CD4-positive, CD25-positive, alpha-beta regulatory T cell (primary cell): ENCODE measurements around the gene NPB. TPM values are rescaled to one million over a fixed set of nuclear protein-coding genes. Genes with fewer than 3 reads are reported as not detected.
A peak's percentile ranks its signal among the peaks of the same experiment; 100 is the strongest.

Source experiments
- ATAC-seq, 2 donors: fragments of 150-1000 bp; cut with Tn5 transposase; one replicate each; pipeline ENCODE4 v1.10.0; 2021; ENCODE audit warnings: low read depth in 2 of 2, moderate number of reproducible peaks in 2 of 2, moderate library complexity in 1 of 2
- DNase-seq, 3 donors: peaks; one replicate each; pipeline versions ENCODE4 v3.0.0 to v3.0.0-alpha.2; 2012 to 2022; ENCODE audit warnings: mixed read lengths in 1 of 3
- H3K27ac ChIP-seq: one replicate; pipeline ENCODE4 v1.7.0; 2013; ENCODE audit warnings: mild to moderate bottlenecking, low read length; ENCODE audit not compliant: insufficient read depth, poor library complexity, severe bottlenecking
- H3K27me3 ChIP-seq: one replicate; pipeline ENCODE4 v1.7.0; 2013; ENCODE audit warnings: low read length; ENCODE audit not compliant: control insufficient read depth, insufficient read depth
- H3K36me3 ChIP-seq: one replicate; pipeline ENCODE4 v1.7.0; 2013; ENCODE audit warnings: mild to moderate bottlenecking, low read length, moderate library complexity; ENCODE audit not compliant: control insufficient read depth, insufficient read depth
- H3K4me1 ChIP-seq: 2 replicates; pipeline ENCODE4 v1.7.0; 2013; ENCODE audit warnings: mild to moderate bottlenecking, low read length; ENCODE audit not compliant: insufficient read depth, control insufficient read depth, poor library complexity, severe bottlenecking
- H3K4me3 ChIP-seq: one replicate; pipeline ENCODE4 v1.7.0; 2013; ENCODE audit warnings: low read depth, mild to moderate bottlenecking, low read length, moderate library complexity
- H3K9me3 ChIP-seq, 2 experiments: 1 replicate in 1 of 2; 2 replicates in 1 of 2; pipeline ENCODE4 v1.7.0; 2013; ENCODE audit warnings: low read length in 2 of 2, mild to moderate bottlenecking in 1 of 2, moderate library complexity in 1 of 2; ENCODE audit not compliant: control insufficient read depth in 2 of 2
- H3K27ac Mint-ChIP-seq, 3 donors: one replicate each; pipeline ENCODE4 v1.8.0; 2020 to 2022; ENCODE audit warnings: mild to moderate bottlenecking in 3 of 3, mixed read lengths in 3 of 3, moderate library complexity in 2 of 3
- H3K27me3 Mint-ChIP-seq: one replicate; pipeline ENCODE4 v1.8.0; 2022; ENCODE audit warnings: mild to moderate bottlenecking, mixed read lengths
- H3K36me3 Mint-ChIP-seq: one replicate; pipeline ENCODE4 v1.8.0; 2020; ENCODE audit warnings: mixed read lengths
- H3K4me1 Mint-ChIP-seq, 4 donors: one replicate each; pipeline ENCODE4 v1.8.0; 2020 to 2022; ENCODE audit warnings: mixed read lengths in 4 of 4, mild to moderate bottlenecking in 1 of 4
- H3K4me3 Mint-ChIP-seq, 4 donors: one replicate each; pipeline ENCODE4 v1.8.0; 2020 to 2022; ENCODE audit warnings: mild to moderate bottlenecking in 4 of 4, mixed read lengths in 4 of 4, moderate library complexity in 3 of 4
- H3K9me3 Mint-ChIP-seq, 7 donors: one replicate each; pipeline ENCODE4 v1.8.0; 2020 to 2022; ENCODE audit warnings: mixed read lengths in 7 of 7, mild to moderate bottlenecking in 3 of 7, moderate library complexity in 2 of 7
- polyA plus RNA-seq, 4 donors: library from polyadenylated mRNA; unstranded; fragments of 300-500 nt; fragmentation: Illumina TruSeq; gene quantifications; one replicate each; pipeline ENCODE4 v1.2.3, GENCODE V29; 2021
- total RNA-seq: library from RNA; stranded (reverse); gene quantifications from one replicate; pipeline ENCODE4 v1.2.3, GENCODE V29; 2022

NPB gene
- total and polyA plus RNA-seq, 5 donors from 2014 or later: 0.10 TPM; not detected in 4

DNA sequence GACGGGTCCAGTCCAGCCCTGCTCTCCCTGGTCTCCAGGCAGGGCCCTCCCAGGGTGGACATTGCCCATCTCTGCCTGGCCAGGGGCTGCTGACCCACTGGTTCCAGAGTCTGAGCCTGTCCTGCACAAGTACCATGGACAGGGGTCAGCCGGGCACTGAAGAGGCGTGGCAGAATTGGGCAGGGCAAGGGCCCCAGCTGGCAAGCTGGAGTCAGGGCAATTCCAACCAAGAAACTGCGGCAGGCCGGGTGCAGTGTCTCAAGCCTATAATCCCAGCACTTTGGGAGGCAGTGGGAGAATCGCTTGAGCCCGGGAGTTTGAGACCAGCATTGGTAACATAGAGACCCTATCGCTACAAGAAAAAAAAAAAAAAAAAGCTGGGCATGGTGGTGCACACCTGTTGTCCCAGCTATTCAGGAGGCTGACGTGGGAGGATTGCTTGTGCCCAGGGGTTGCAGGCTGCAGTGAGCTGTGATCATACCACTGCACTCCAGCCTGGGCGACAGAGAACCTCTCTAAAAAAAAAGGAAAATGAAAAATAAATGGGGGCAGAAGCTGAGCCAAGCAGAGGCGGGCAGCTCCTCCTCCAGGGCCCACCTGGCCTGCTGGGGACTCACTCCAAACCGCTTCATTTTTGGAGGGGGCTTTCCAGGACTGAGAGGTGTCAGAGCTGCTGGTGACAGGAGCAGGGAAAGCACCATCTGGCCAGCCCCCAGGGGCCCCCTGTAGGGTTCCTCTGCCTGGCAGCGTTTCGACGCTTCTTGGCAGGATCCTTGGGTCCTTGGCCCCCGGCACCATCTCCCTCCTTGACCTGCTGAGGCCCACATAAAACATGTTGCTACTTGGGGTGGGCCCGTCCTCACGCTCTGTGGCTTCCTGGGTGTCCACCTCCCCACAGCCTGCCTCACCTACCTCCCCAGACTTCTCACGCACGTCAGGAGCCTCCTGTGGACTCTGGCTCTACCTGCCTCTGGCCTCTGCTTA is 28.4 kb downstream of the NPB start:
- no peak for DNase-seq
- Histone ChIP-seq H3K27me3 (no peaks in the 10 kb centered on the region), H3K36me3 (no peaks in the 10 kb centered on the region), H3K4me3 (no peak overlapping the region), H3K9me3 (no peaks in the 10 kb centered on the region), H3K4me1 (peaks cover 27% of the 10 kb centered on the region), H3K27ac (no peak overlapping the region)
- peak overlapping the region in 2 of 4 donors; percentile 78 to 90 for H3K4me3 Mint-ChIP-seq
- H3K27me3 Mint-ChIP-seq: peaks cover 12% of the 10 kb centered on the region
- ATAC-seq: no peak
- peaks cover 0 to 1% (median 0%) of the 10 kb centered on the region in 7 donors for H3K9me3 Mint-ChIP-seq
- peaks cover 0 to 15% (median 7%) of the 10 kb centered on the region in 4 donors for H3K4me1 Mint-ChIP-seq
- no peaks in the 10 kb centered on the region for H3K36me3 Mint-ChIP-seq
- no peak overlapping the region for H3K27ac Mint-ChIP-seq

DNA sequence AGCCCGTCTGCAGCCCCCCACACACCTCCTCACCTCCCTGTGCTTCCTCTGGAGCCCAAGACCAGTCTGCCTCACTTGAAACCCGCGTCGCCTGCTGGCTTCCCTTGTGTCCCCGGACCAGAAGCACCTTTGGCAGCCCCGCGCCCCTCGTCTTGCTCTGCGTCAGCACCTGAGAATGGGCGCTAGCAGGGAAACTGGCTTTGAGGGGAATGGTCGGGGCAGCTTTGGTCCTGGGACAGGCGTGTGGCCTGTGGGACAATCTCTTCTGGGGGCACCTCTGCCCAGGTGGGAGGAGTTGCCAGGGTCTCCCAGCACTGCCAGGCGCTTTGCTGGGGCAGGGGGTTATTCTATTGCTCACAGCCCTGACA is 29.1 kb downstream of the NPB start:
- Mint-ChIP-seq H3K36me3 (no peaks in the 10 kb centered on the region), H3K27ac (no peak overlapping the region), H3K9me3 (peaks cover 0 to 1% (median 0%) of the 10 kb centered on the region in 7 donors), H3K4me3 (peak overlapping the region in 2 of 4 donors; percentile 78 to 90), H3K27me3 (peaks cover 12% of the 10 kb centered on the region), H3K4me1 (peaks cover 0 to 13% (median 4%) of the 10 kb centered on the region in 4 donors)
- H3K4me1 ChIP-seq: peaks cover 22% of the 10 kb centered on the region
- ATAC-seq (no peak), DNase-seq (no peak)
- no peaks in the 10 kb centered on the region for H3K27me3 ChIP-seq
- no peak overlapping the region for H3K4me3 ChIP-seq
- no peak overlapping the region for H3K27ac ChIP-seq
- H3K36me3 ChIP-seq: no peaks in the 10 kb centered on the region
- no peaks in the 10 kb centered on the region for H3K9me3 ChIP-seq

DNA sequence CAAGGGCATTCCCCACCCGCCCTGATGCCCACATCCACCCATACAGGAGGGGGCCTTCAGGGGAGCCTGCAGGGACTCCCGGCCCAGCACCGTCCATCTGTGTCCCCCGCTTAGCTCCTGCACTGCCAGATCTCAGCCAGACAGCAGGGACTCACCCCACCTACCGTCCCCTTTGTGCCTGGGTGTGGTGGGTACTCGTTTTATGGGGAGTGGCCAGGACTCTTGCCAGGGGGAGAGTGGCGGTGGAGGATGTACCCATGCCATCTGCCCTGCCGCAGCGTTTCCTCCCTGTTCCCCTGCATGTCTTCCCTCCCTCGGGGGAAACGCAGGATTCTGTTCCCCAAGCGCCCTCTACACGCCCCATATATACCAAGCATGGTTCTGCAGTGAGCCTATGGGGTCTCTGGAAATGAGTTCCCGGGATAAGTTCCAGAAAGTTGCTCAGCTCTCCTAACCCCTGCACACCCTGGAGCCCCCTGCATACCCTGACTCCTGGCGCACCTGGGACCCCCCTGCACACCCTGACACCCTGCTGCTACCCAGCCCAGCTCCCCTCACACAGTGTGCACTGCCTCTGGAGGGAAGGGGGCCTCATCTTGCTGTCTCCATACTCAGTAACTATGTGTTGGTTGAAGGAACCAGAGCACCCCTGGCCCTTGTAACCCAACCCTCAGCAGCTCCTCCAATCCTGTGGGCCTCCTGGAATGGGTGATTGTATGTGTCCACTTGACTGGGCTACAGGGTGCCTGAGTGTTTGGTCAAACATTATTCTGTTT is 29.7 kb downstream of the NPB start:
- no peak for DNase-seq
- Histone ChIP-seq H3K36me3 (no peaks in the 10 kb centered on the region), H3K4me1 (peaks cover 19% of the 10 kb centered on the region), H3K9me3 (no peaks in the 10 kb centered on the region), H3K27ac (no peak overlapping the region), H3K4me3 (no peak overlapping the region), H3K27me3 (no peaks in the 10 kb centered on the region)
- Mint-ChIP-seq H3K4me3 (peak overlapping the region in 2 of 4 donors; percentile 51 to 78), H3K27ac (no peak overlapping the region), H3K9me3 (peaks cover 0 to 1% (median 0%) of the 10 kb centered on the region in 7 donors), H3K27me3 (peaks cover 12% of the 10 kb centered on the region), H3K4me1 (peaks cover 0 to 13% (median 0%) of the 10 kb centered on the region in 4 donors), H3K36me3 (no peaks in the 10 kb centered on the region)
- no peak for ATAC-seq

DNA sequence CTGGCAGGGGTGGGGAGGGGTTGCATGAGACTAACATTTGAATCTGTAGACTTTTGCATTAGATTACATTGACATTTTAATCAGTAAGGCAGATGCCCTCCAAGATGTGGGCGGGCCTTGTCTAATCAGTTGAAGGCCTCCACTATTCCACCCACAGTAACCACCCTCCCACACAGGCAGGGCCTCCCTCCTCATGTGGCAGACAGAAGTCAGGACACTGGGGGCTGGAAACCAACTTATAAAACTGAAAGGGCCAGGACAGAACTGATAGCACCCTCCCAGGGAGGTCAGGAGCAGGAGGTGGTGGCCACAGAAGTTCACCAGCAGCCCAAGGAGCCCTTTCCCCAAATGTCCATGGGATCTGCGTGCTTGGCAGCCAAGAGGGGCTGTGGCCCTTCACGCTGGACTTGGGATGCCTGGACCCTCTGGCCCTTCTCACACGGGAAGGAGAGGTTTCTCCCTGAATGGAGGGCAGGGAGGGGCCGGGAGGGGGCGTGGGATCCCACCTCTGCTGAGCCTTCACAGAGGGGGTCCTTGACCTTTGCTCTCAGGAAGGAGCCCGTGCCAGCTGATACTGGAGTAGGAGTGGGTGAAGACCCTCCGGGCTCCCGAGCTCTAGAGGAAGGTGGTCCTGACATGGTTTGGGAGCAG is 30.4 kb downstream of the NPB start:
- H3K36me3 Mint-ChIP-seq: no peaks in the 10 kb centered on the region
- H3K27me3 Mint-ChIP-seq: peaks cover 12% of the 10 kb centered on the region
- Histone ChIP-seq H3K36me3 (no peaks in the 10 kb centered on the region), H3K4me3 (no peak overlapping the region), H3K27ac (no peak overlapping the region), H3K27me3 (no peaks in the 10 kb centered on the region), H3K9me3 (no peaks in the 10 kb centered on the region), H3K4me1 (peaks cover 22% of the 10 kb centered on the region)
- no peak for DNase-seq
- ATAC-seq: no peak
- H3K4me3 Mint-ChIP-seq: no peak overlapping the region
- no peak overlapping the region for H3K27ac Mint-ChIP-seq
- H3K4me1 Mint-ChIP-seq: peaks cover 0 to 14% (median 0%) of the 10 kb centered on the region in 4 donors
- H3K9me3 Mint-ChIP-seq: peaks cover 0 to 1% (median 0%) of the 10 kb centered on the region in 7 donors

DNA sequence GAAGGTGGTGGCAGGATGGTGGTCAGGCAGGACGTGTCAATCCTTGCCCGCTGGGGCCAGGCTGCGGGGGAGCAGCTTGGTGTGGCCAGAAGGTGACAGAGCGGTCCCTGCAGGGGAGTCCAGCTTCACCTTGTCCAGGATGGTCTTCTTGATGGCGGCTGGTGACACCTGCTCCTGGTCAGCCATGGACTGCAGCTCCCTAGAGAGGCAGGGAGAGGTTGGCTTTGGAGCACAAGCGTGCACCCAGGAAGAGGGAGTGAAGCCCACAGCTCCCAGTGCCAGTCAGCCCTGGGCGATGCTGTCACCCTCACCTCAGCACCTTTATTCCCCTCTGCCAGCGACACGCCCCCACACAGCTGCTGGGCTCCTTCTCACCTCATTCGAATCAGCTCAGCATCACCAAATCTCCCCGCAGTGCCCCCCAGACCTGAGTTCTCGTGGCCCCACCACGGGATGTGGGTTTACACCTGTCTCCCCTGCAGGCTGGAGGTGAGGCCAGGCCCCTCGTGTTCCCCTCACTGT is 31.2 kb downstream of the NPB start:
- no peak overlapping the region for H3K27ac ChIP-seq
- H3K4me1 Mint-ChIP-seq: peaks cover 0 to 21% (median 0%) of the 10 kb centered on the region in 4 donors
- no peak overlapping the region for H3K4me3 Mint-ChIP-seq
- H3K27me3 ChIP-seq: no peaks in the 10 kb centered on the region
- no peaks in the 10 kb centered on the region for H3K36me3 ChIP-seq
- peaks cover 18% of the 10 kb centered on the region for H3K4me1 ChIP-seq
- H3K4me3 ChIP-seq: no peak overlapping the region
- no peaks in the 10 kb centered on the region for H3K36me3 Mint-ChIP-seq
- DNase-seq: no peak
- peaks cover 12% of the 10 kb centered on the region for H3K27me3 Mint-ChIP-seq
- no peak for ATAC-seq
- H3K9me3 Mint-ChIP-seq: peaks cover 0 to 1% (median 0%) of the 10 kb centered on the region in 7 donors
- H3K27ac Mint-ChIP-seq: peak overlapping the region in 1 of 3 donors; percentile 43
- no peaks in the 10 kb centered on the region for H3K9me3 ChIP-seq

DNA sequence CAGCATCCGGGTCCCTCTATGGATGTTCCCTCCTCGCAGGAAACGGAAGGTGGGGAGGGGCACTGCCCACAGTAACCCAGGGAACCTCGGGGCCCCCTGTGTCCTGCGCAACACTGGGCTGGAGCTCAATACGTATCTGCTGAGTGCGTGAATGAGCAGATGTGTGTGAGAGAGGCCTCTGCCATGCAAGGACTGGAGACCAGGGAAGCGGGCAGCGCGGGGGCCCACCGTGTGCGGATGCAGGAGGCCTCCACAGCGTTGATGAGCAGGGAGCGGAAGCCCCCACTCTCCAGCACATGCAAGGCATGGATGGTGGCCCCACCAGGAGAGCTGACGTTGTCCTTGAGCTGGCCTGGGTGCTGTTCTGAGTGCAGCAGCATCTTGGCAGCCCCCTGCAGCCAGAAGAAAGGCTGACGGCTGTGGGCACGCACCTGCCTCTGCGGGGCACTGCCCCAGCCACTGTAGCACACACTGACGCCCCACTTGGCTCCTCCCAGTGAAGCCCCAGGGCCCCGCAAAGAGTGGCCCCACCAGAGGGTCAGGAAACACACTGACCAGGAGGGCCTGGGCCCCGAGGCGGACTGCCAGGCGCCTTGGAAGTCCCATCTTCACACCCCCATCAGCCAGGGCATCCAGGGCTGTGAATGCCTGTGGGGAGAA is 32.2 kb downstream of the NPB start:
- no peak overlapping the region for H3K27ac Mint-ChIP-seq
- DNase-seq: no peak
- Histone ChIP-seq H3K27me3 (no peaks in the 10 kb centered on the region), H3K4me1 (peaks cover 12% of the 10 kb centered on the region), H3K36me3 (no peaks in the 10 kb centered on the region), H3K27ac (no peak overlapping the region), H3K9me3 (no peaks in the 10 kb centered on the region), H3K4me3 (no peak overlapping the region)
- no peak for ATAC-seq
- H3K4me3 Mint-ChIP-seq: peak overlapping the region in 1 of 4 donors; percentile 63
- no peaks in the 10 kb centered on the region for H3K36me3 Mint-ChIP-seq
- peaks cover 0 to 1% (median 0%) of the 10 kb centered on the region in 7 donors for H3K9me3 Mint-ChIP-seq
- peaks cover 12% of the 10 kb centered on the region for H3K27me3 Mint-ChIP-seq
- peaks cover 0 to 20% (median 0%) of the 10 kb centered on the region in 4 donors for H3K4me1 Mint-ChIP-seq
